Coronary artery (tissue), 2 donors: ENCODE measurements around the gene PRKCZ.

Source experiments
- DNase-seq: peaks from one replicate; pipeline ENCODE4 v3.0.0-alpha.2; 2017; ENCODE audit warnings: low spot score
- H3K27ac ChIP-seq, 2 donors: fragments of 200-600 bp; sonication (generic); one replicate each; pipeline ENCODE4 v1.5.1; 2016 to 2019
- H3K4me3 ChIP-seq: fragments of 200-600 bp; sonication (generic); 2 replicates; pipeline ENCODE4 v1.5.1; 2016; ENCODE audit warnings: mild to moderate bottlenecking, moderate library complexity
- CTCF ChIP-seq: fragments of 200-600 bp; sonication (generic); IDR thresholded peaks from one replicate; pipeline ENCODE4 v1.5.1; 2019; ENCODE audit warnings: antibody characterized with exemption

The PRKCZ gene

GRCh38 chr1:2228157-2228594 is 178.0 kb downstream of the PRKCZ start, which contains the start of gene SKI:
Gene SKI (plus strand): TSS chr1:2228319. CDS start chr1:2228767, 448 bp downstream.
- no peak for TF ChIP-seq CTCF
- no peak for DNase-seq
- Histone ChIP-seq H3K4me3 (peak within 1 kb of the TSS; percentile 97), H3K27ac (peak within 1 kb of the TSS; percentile 98 to 100)

GRCh38 chr1:2228694-2229036 is 178.5 kb downstream of the PRKCZ start:
- DNase-seq, result no peak
- peak overlapping the region; percentile 96 for H3K4me3 ChIP-seq
- no peak for TF ChIP-seq CTCF
- H3K27ac ChIP-seq, result peak overlapping the region; percentile 79 to 100

GRCh38 chr1:2229037-2229864 is 179.0 kb downstream of the PRKCZ start:
- peak; percentile 85 for DNase-seq
- H3K27ac ChIP-seq, result peak overlapping the region; percentile 79 to 100
- H3K4me3 ChIP-seq, result peak overlapping the region; percentile 96
- TF ChIP-seq CTCF, result no peak

GRCh38 chr1:2229911-2230731 is 179.9 kb downstream of the PRKCZ start:
- DNase-seq, result peak; percentile 79
- H3K27ac ChIP-seq, result peak overlapping the region; percentile 79 to 100
- TF ChIP-seq CTCF, result no peak
- H3K4me3 ChIP-seq, result peak overlapping the region; percentile 96

GRCh38 chr1:2230781-2231531 is 180.7 kb downstream of the PRKCZ start:
- TF ChIP-seq CTCF, result no peak
- peak overlapping the region; percentile 96 for H3K4me3 ChIP-seq
- DNase-seq, result peak; percentile 82

GRCh38 chr1:2231532-2232254 is 181.5 kb downstream of the PRKCZ start:
- H3K4me3 ChIP-seq, result peak overlapping the region; percentile 96
- TF ChIP-seq CTCF, result no peak
- peak; percentile 97 for DNase-seq
- peak overlapping the region; percentile 79 to 100 for H3K27ac ChIP-seq

More at GRCh38 chr1:2230781-2231531, 180.7 kb downstream of the PRKCZ start:
- H3K27ac ChIP-seq, result peak overlapping the region; percentile 79 to 100
